ENCODE results near the gene FCGBP. TPM values are rescaled to one million over a fixed set of nuclear protein-coding genes. Genes with fewer than 3 reads are reported as not detected.

FCGBP gene
- total RNA-seq, 1 experiment from 2014 or later: 8.7 TPM

DNA sequence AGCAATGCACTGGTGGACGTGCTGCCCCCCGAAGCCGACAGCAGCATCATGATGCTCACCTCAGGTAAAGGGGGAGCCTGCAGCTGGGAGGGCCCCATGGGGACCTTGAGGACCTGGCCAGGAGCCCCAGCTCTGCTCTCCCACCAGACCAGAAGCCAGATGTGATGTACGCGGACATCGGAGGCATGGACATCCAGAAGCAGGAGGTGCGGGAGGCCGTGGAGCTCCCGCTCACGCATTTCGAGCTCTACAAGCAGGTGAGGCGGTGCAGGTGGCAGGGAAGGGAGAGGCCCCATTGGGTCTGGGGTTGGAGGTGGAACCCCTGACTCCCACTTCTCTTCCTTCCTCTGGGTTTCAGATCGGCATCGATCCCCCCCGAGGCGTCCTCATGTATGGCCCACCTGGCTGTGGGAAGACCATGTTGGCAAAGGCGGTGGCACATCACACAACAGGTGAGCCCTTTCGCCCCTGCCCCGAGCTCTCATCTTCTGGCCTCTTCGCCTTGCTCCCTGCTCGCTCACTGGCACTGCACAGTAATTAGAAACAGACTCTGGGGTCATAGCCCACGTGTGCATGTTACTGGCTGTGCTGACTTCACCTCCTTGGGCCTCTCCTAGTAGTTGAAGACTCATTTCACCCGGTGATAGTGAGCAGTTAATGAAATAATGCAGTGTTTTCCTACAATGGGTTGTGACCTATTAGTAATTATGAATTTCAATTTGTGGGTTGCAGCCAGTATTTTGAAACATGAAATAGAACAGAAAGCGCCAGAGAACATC, 40.1 kb upstream of the FCGBP start:
- H3K27ac ChIP-seq (ENCODE audit: low read depth, low read length, poor library complexity, severe bottlenecking): no peak overlapping the region
- intact Hi-C loops (cut with micrococcal nuclease; ENCODE audit: unreplicated experiment): loop anchor here (5.0 kb wide), 1 partner anchor 82 kb away; no protein-coding TSS in a partner anchor
- TF ChIP-seq, protein P1, sequence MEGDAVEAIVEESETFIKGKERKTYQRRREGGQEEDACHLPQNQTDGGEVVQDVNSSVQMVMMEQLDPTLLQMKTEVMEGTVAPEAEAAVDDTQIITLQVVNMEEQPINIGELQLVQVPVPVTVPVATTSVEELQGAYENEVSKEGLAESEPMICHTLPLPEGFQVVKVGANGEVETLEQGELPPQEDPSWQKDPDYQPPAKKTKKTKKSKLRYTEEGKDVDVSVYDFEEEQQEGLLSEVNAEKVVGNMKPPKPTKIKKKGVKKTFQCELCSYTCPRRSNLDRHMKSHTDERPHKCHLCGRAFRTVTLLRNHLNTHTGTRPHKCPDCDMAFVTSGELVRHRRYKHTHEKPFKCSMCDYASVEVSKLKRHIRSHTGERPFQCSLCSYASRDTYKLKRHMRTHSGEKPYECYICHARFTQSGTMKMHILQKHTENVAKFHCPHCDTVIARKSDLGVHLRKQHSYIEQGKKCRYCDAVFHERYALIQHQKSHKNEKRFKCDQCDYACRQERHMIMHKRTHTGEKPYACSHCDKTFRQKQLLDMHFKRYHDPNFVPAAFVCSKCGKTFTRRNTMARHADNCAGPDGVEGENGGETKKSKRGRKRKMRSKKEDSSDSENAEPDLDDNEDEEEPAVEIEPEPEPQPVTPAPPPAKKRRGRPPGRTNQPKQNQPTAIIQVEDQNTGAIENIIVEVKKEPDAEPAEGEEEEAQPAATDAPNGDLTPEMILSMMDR (conservative IDR thresholded peaks at IDR 0.05; ENCODE audit: low read depth, low read length): no peak
- no peak for TF ChIP-seq EZH2 (IDR thresholded peaks at IDR 0.05; ENCODE audit: borderline replicate concordance, low read depth, low read length, poor library complexity, severe bottlenecking)
- H3K9me3 ChIP-seq (ENCODE audit: low read depth, low read length, poor library complexity, severe bottlenecking): no peaks in the 10 kb centered on the region
- H3K27me3 ChIP-seq (replicated peaks; ENCODE audit: insufficient read depth, low read depth, low read length, poor library complexity): no peaks in the 10 kb centered on the region
- DNase-seq (ENCODE audit: low spot score): no peak
- POLR2A ChIA-PET (ENCODE audit: low non-redundant PET): no interaction called here
- H3K36me3 ChIP-seq (ENCODE audit: insufficient read depth, low read length, poor library complexity, severe bottlenecking): peaks cover 62% of the 10 kb centered on the region
- no peak overlapping the region for H3K4me3 ChIP-seq (ENCODE audit: low read depth, low read length, poor library complexity, severe bottlenecking)
- CTCF ChIA-PET: no interaction called here
- no TSS peak for BruUV-seq (replicated peaks)
- H3K4me1 ChIP-seq (ENCODE audit: insufficient read depth, low read length, poor library complexity, severe bottlenecking): peaks cover 7% of the 10 kb centered on the region

DNA sequence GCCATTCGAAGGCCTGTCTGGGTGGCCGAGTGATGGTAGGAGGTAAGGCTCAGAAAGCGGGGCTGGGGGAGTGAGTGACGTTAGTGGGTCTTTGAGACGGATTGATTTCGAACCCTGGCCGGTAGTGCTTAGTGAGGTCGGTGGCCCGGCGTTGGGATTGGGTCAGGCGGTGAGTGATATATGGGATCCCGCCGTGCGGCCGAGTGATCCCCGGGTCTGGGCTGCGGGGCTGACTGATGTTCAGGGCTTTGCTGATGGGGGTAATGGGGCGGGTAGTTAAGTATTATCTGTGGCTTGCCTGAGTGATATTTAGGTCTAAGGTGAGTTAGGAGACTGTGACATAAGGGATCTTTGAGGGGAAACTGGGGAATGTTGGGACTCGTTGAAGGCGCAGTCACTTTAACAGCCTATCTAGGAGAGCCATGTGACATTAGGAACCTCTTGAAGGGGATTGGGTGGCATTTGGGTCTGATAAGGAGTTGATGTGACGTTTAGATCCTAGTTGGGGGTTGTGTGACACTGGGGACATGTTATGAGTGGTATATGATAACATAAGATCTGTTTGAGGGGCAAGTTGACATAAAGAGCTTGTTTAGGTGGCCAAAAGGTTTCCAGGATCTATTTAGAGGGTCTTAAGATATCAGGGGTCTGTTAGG, 37.1 kb upstream of the FCGBP start:
- Histone ChIP-seq H3K27ac (ENCODE audit: low read depth, low read length, poor library complexity, severe bottlenecking) (peak overlapping the region; percentile 95), H3K4me1 (ENCODE audit: insufficient read depth, low read length, poor library complexity, severe bottlenecking) (peaks cover 27% of the 10 kb centered on the region), H3K36me3 (ENCODE audit: insufficient read depth, low read length, poor library complexity, severe bottlenecking) (peaks cover 37% of the 10 kb centered on the region), H3K27me3 (replicated peaks; ENCODE audit: insufficient read depth, low read depth, low read length, poor library complexity) (no peaks in the 10 kb centered on the region), H3K9me3 (ENCODE audit: low read depth, low read length, poor library complexity, severe bottlenecking) (no peaks in the 10 kb centered on the region), H3K4me3 (ENCODE audit: low read depth, low read length, poor library complexity, severe bottlenecking) (peak overlapping the region; percentile 68)
- intact Hi-C loops (cut with micrococcal nuclease; ENCODE audit: unreplicated experiment): loop anchor here (5.0 kb wide), 1 partner anchor 79 kb away; no protein-coding TSS in a partner anchor
- TSS peak; percentile 77 for BruUV-seq (replicated peaks)
- ChIA-PET POLR2A (ENCODE audit: low non-redundant PET) (no interaction called here), CTCF (interaction anchor here (0.5 to 2.2 kb wide), 4 partner anchors 18 to 1106 kb away, joined by 3 to 8 read pairs (median 4); no protein-coding TSS in a partner anchor)
- TF ChIP-seq, protein P1 (conservative IDR thresholded peaks at IDR 0.05; ENCODE audit: low read depth, low read length): no peak
- no peak for TF ChIP-seq EZH2 (IDR thresholded peaks at IDR 0.05; ENCODE audit: borderline replicate concordance, low read depth, low read length, poor library complexity, severe bottlenecking)
- no peak for DNase-seq (ENCODE audit: low spot score)

DNA sequence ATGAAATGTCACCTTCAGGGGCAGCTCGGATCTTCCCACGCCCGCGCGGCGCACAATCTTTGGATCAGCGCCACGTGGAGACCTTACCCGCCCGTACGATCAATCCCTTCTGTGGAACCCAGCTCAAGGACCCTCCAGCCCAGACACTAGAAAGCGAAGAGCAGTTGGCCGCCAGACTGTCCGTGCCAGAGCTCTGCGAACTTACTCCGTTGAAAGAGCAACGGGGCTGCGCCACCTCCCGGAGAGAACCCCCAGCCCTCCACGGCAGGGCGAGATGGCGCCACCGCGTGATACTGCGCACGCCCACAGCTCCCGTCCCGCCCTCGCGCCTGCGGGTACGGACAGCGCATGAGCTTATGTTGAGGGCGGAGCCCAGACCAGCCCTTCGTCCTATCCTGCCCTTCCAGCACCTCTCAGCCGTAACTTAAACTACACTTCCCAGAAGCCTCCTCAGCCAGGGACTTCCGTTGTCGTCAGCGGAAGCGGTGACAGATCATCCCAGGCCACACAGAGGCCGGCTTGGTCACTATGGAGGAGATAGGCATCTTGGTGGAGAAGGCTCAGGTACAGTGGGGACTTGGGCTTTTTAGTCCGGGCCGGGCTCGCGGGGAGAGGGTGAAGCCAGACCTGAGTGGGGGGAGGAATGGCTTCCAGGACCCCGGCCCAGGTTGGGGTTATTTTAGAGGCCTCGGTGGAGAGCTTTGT, 36.4 kb upstream of the FCGBP start, which contains the start of gene PSMC4:
Gene PSMC4 (plus strand): TSS at position 491 of the 705 bp plus-strand sequence. CDS start 38 bp downstream, at position 529.
- ChIA-PET CTCF (interaction anchor here (0.5 to 2.2 kb wide), 6 partner anchors 17 to 1105 kb away, joined by 3 to 8 read pairs (median 4); no protein-coding TSS in a partner anchor), POLR2A (ENCODE audit: low non-redundant PET) (interaction anchor here (0.5 to 1.2 kb wide), 3 partner anchors 17 to 314 kb away, joined by 4 to 13 read pairs (median 7); partner anchors contain the start of gene AKT2)
- Histone ChIP-seq H3K27ac (ENCODE audit: low read depth, low read length, poor library complexity, severe bottlenecking) (peak within 1 kb of the TSS; percentile 95), H3K4me1 (ENCODE audit: insufficient read depth, low read length, poor library complexity, severe bottlenecking) (peaks cover 27% of the 10 kb centered on the region), H3K36me3 (ENCODE audit: insufficient read depth, low read length, poor library complexity, severe bottlenecking) (peaks cover 37% of the 10 kb centered on the region), H3K27me3 (replicated peaks; ENCODE audit: insufficient read depth, low read depth, low read length, poor library complexity) (no peaks in the 10 kb centered on the region), H3K9me3 (ENCODE audit: low read depth, low read length, poor library complexity, severe bottlenecking) (no peaks in the 10 kb centered on the region), H3K4me3 (ENCODE audit: low read depth, low read length, poor library complexity, severe bottlenecking) (peak within 1 kb of the TSS; percentile 68)
- peak; percentile 99 for DNase-seq (ENCODE audit: low spot score)
- TF ChIP-seq, protein P1 (conservative IDR thresholded peaks at IDR 0.05; ENCODE audit: low read depth, low read length): peak; percentile 96
- TF ChIP-seq EZH2 (IDR thresholded peaks at IDR 0.05; ENCODE audit: borderline replicate concordance, low read depth, low read length, poor library complexity, severe bottlenecking): no peak
- no TSS peak for BruUV-seq (replicated peaks)
- intact Hi-C loops (cut with micrococcal nuclease; ENCODE audit: unreplicated experiment): loop anchor here (5.0 kb wide), 1 partner anchor 79 kb away; no protein-coding TSS in a partner anchor

Data from A673 (cell line).